Bronchial epithelial cell (primary cell): ENCODE measurements around the gene KRTAP12-2. TPM values are rescaled to one million over a fixed set of nuclear protein-coding genes. Genes with fewer than 3 reads are reported as not detected.
"Not testable (repeated sequence)": the region's sequence is repeated elsewhere in the genome, so short reads cannot be mapped to it uniquely, and the experiment has no call there.

Source experiments
- DNase-seq: peaks from one replicate; pipeline ENCODE4 v3.0.0-alpha.2; 2010; ENCODE audit warnings: low read depth
- FAIRE-seq: peaks from 2 replicates; lab custom pipeline; 2011; peaks lifted over from hg19 to GRCh38; lab: Jason Lieb, UNC
- H3K27me3 ChIP-seq: 2 replicates; pipeline ENCODE4 v1.5.1; 2011; ENCODE audit warnings: low read length; ENCODE audit not compliant: control insufficient read depth, insufficient read depth
- H3K36me3 ChIP-seq: 2 replicates; pipeline ENCODE4 v1.5.1; 2011; ENCODE audit warnings: low read length; ENCODE audit not compliant: control insufficient read depth, insufficient read depth
- H3K4me3 ChIP-seq: 2 replicates; pipeline ENCODE4 v1.5.1; 2011; ENCODE audit warnings: mild to moderate bottlenecking, low read depth, low read length, control low read depth
- total RNA-seq: library from RNA; depleted of rRNA; stranded (reverse); fragments of >200 nt; gene quantifications from 2 replicates; pipeline ENCODE4 v1.2.1, GENCODE V29; 2014
- TF ChIP-seq, protein P1 (sequence below): IDR thresholded peaks from 2 replicates; pipeline ENCODE4 v1.5.1; 2011; ENCODE audit warnings: mild to moderate bottlenecking, moderate library complexity, low read length, control low read depth, inconsistent platforms; ENCODE audit not compliant: insufficient read depth, severe bottlenecking

The KRTAP12-2 gene
- total RNA-seq, 1 donor from 2014 or later, result not detected

DNA sequence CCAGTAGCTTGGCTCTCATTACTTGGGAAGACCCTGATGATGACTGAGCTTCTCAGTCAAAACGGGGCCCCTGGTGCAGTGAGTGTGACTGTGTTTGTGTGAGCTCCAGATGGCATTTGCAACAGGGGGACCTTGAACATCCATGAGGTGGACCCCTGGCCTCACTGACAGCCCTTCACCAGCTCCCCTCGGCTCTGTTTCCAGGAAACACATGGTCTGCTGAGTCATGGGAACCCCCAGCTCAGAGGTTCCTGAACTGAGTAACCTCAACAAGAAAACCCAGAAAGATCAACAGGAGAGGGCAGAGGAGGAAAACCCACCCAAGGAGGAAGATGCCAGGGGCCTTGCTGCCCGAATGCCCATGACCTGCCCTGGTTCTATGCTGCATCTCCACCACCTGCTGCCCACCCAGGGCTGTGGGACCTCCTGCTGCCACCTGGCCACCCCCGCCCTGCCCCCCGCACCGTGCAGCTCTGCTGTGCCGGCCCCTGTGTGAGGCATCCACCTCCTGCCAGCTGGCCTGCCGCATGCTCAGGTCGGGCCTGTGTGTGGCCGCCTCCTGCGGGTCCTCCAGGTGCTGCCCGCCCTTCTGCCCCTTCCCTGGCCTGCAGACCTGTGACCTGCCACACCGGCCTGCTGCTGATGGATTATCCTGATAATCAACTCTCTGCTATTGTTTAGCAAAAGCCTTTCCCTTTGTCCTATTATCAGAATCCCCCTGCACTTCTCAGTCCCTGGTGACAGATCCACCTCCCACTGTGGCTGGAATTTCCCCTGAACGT, 19.5 kb upstream of the KRTAP12-2 start:
- DNase-seq (no peak), FAIRE-seq (no peak)
- Histone ChIP-seq H3K36me3 (no peaks in the 10 kb centered on the region), H3K4me3 (no peak overlapping the region), H3K27me3 (no peaks in the 10 kb centered on the region)
- TF ChIP-seq, protein P1, sequence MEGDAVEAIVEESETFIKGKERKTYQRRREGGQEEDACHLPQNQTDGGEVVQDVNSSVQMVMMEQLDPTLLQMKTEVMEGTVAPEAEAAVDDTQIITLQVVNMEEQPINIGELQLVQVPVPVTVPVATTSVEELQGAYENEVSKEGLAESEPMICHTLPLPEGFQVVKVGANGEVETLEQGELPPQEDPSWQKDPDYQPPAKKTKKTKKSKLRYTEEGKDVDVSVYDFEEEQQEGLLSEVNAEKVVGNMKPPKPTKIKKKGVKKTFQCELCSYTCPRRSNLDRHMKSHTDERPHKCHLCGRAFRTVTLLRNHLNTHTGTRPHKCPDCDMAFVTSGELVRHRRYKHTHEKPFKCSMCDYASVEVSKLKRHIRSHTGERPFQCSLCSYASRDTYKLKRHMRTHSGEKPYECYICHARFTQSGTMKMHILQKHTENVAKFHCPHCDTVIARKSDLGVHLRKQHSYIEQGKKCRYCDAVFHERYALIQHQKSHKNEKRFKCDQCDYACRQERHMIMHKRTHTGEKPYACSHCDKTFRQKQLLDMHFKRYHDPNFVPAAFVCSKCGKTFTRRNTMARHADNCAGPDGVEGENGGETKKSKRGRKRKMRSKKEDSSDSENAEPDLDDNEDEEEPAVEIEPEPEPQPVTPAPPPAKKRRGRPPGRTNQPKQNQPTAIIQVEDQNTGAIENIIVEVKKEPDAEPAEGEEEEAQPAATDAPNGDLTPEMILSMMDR, result no peak

DNA sequence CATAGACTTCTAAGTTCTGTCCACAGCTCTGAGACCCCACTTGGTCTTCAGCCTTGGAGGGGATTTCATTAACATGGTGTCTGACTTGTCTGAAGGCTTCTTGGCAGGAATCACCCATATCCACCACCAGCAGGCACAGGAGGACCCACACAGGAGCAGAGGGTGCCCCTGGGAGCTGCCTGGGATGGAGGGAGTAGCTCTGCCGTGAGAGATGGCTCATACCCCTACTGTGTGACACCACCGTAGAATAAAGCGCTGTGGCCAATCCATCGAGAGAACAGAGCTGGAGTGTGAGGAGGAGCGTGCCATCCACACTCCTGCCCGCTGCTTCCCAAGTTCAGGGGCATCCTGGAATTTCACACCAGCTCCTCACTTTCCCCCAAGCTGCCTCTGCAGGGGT, 18.3 kb upstream of the KRTAP12-2 start:
- not testable (repeated sequence) for H3K27me3 ChIP-seq, DNase-seq, FAIRE-seq, H3K36me3 ChIP-seq, H3K4me3 ChIP-seq

DNA sequence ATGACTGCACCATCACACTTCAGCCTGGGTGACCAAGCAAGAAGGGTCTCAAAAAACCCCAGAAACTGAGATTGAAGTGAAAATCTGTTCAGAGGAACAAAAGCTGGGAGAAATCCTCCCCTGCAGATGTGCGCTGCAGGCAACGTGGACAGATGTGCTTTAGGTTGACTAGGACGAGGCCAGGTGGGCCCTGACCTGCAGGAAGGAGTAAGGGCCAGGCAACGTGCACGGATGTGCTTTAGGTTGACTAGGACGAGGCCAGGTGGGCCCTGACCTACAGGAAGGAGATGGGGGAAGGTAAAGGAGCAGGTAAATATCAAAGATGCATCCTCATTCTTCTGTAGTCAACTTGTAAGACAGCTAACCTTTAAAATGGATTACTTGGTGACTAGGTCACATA, 17.8 kb upstream of the KRTAP12-2 start:
- no peak for DNase-seq

DNA sequence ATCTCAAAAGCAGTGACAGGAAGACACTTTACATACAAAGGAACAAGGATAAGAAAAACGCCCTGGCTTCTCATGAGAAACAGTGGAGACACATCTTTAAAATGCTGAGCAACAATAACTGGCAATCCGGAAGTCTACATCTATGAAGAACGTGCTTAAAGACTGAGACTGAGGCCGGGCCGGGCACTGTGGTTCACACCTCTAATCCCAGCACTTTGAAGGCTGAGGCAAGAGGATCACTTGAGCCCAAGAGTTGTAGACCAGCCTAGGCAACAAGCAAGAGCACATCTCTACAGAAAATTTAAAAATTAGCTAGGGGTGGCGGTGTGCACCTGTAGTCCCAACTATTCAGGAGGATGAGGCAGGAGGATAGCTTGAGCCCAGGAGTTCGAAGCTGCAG, 17.4 kb upstream of the KRTAP12-2 start:
- H3K4me3 ChIP-seq, result no peak overlapping the region
- TF ChIP-seq, protein P1, result no peak
- FAIRE-seq (no peak), DNase-seq (no peak)
- no peaks in the 10 kb centered on the region for H3K27me3 ChIP-seq
- no peaks in the 10 kb centered on the region for H3K36me3 ChIP-seq

More for the DNA sequence above, 17.8 kb upstream of the KRTAP12-2 start:
- no peaks in the 10 kb centered on the region for H3K27me3 ChIP-seq
- TF ChIP-seq, protein P1, result no peak
- H3K4me3 ChIP-seq, result no peak overlapping the region
- no peak for FAIRE-seq
- no peaks in the 10 kb centered on the region for H3K36me3 ChIP-seq

DNA sequence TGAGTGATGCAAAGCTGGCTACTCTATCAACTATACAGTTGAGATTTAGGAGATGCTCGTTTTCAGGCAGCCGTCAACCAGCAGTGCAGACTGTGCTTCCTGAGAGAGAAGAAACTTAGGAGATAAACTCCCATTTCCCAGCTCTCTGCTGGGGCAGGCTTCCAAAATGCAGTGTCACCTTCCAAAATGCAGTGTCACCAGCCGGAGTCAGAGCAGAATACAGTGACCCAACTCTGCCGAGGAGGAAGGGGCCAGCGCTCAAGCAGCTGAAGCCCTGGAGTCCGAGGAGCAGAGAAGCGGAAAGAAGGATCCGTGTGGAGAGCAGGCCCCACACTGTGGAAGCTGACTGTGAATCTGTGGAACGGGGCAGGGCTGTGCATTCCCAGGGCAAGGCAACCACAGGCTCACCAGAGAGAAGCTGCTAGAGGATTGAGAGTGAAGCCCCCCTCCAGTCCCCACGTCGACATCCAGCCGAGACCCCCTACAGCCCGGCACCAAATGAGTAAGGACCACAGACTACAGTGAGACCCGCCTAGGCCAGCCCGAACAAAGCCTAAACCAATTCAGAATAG, 15.9 kb upstream of the KRTAP12-2 start:
- DNase-seq, result no peak
- FAIRE-seq, result no peak
- H3K4me3 ChIP-seq, result no peak overlapping the region
- H3K27me3 ChIP-seq, result no peaks in the 10 kb centered on the region
- no peaks in the 10 kb centered on the region for H3K36me3 ChIP-seq
- TF ChIP-seq, protein P1, result no peak

DNA sequence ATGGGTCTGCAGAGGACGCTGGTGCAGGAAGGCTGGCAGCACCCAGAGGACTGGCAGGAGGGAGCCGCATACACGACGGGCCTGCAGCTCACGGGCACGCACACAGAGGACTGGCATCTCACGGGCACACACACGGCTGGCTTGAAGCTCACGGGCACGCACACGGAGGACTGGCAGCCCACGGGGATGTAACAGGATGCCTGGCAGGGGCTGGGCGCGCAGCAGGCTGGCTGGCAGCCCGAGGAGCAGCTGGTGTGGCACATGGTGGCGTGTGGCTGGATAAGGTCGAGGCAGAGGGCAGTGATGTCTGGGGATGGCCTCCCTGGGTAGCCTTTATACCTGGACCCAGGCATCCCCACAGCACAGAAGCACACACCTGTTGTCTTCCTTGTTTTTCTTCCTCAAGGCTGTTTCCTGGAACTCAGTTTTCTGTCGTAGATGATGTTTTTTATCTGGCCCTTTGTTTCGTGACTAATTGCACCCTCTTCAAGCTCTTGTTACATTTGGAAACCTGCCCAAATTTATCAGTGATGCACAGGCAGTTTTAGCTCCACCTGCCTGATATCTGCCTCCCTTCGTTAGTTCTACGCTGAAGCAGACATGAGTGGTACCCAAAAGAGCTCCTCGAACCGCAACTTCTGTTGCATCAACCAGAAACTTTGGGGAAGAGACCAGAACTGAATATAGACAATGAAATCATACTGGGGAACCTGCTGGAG, 15.3 kb upstream of the KRTAP12-2 start, which contains the start of gene KRTAP12-1:
Gene KRTAP12-1 (minus strand): TSS at position 303 of the 719 bp plus-strand sequence. CDS start 40 bp downstream, at position 263.
- Histone ChIP-seq H3K27me3 (no peaks in the 10 kb centered on the region), H3K4me3 (no peak within 1 kb of the TSS), H3K36me3 (no peaks in the 10 kb centered on the region)
- DNase-seq, result no peak
- no peak for FAIRE-seq
- TF ChIP-seq, protein P1, result no peak
